H9 (cell line): ENCODE results near the gene CRNKL1. TPM values are rescaled to one million over a fixed set of nuclear protein-coding genes. Genes with fewer than 3 reads are reported as not detected.

Experiments used
- DNase-seq: peaks from one replicate; pipeline ENCODE4 v3.0.0-alpha.2; 2017
- H2AFZ ChIP-seq: one replicate; pipeline ENCODE4 v1.6.1; 2013; ENCODE audit warnings: mild to moderate bottlenecking, low read length, control low read depth, moderate library complexity
- H2AK5ac ChIP-seq: 2 replicates; pipeline ENCODE4 v1.6.1; 2013; ENCODE audit warnings: low read length, control low read depth, mixed read lengths; ENCODE audit not compliant: insufficient read length
- H2BK120ac ChIP-seq: one replicate; pipeline ENCODE4 v1.6.1; 2013; ENCODE audit warnings: low read depth, mild to moderate bottlenecking, low read length, control low read depth, inconsistent platforms; ENCODE audit not compliant: poor library complexity, severe bottlenecking
- H2BK12ac ChIP-seq: 2 replicates; pipeline ENCODE4 v1.6.1; 2013; ENCODE audit warnings: low read length, control low read depth, mixed read lengths, low read depth; ENCODE audit not compliant: insufficient read length
- H2BK15ac ChIP-seq: 2 replicates; pipeline ENCODE4 v1.6.1; 2013; ENCODE audit warnings: low read depth, low read length, control low read depth
- H2BK20ac ChIP-seq: one replicate; pipeline ENCODE4 v1.6.1; 2013; ENCODE audit warnings: low read depth, mild to moderate bottlenecking, low read length, control low read depth, inconsistent platforms; ENCODE audit not compliant: poor library complexity, severe bottlenecking
- H2BK5ac ChIP-seq: 2 replicates; pipeline ENCODE4 v1.6.1; 2013; ENCODE audit warnings: low read length, control low read depth, mixed read lengths; ENCODE audit not compliant: insufficient read length
- H3K14ac ChIP-seq: 2 replicates; pipeline ENCODE4 v1.6.1; 2013; ENCODE audit warnings: low read length, control low read depth; ENCODE audit not compliant: insufficient read depth
- H3K18ac ChIP-seq: 2 replicates; pipeline ENCODE4 v1.6.1; 2013; ENCODE audit warnings: low read depth, mild to moderate bottlenecking, mixed read lengths, low read length, control low read depth; ENCODE audit not compliant: insufficient read length
- H3K23ac ChIP-seq: 2 replicates; pipeline ENCODE4 v1.6.1; 2013; ENCODE audit warnings: low read length, control low read depth, mixed read lengths, low read depth; ENCODE audit not compliant: insufficient read length
- H3K23me2 ChIP-seq: 2 replicates; pipeline ENCODE4 v1.6.1; 2013; ENCODE audit warnings: low read depth, mild to moderate bottlenecking, mixed read lengths, low read length, control low read depth; ENCODE audit not compliant: insufficient read length, poor library complexity, severe bottlenecking
- H3K27ac ChIP-seq: 2 replicates; pipeline ENCODE4 v1.5.1; 2013; ENCODE audit warnings: low read length, control low read depth, mixed read lengths, low read depth; ENCODE audit not compliant: insufficient read length
- H3K27me3 ChIP-seq: 2 replicates; pipeline ENCODE4 v1.6.1; 2013; ENCODE audit warnings: low read length, control low read depth, inconsistent platforms; ENCODE audit not compliant: insufficient read depth
- H3K4ac ChIP-seq: 2 replicates; pipeline ENCODE4 v1.6.1; 2013; ENCODE audit warnings: low read depth, mild to moderate bottlenecking, control low read depth, inconsistent platforms, low read length, moderate library complexity
- H3K4me1 ChIP-seq: 2 replicates; pipeline ENCODE4 v1.6.1; 2013; ENCODE audit warnings: low read length, control low read depth, inconsistent platforms; ENCODE audit not compliant: insufficient read depth
- H3K4me2 ChIP-seq: 2 replicates; pipeline ENCODE4 v1.6.1; 2013; ENCODE audit warnings: low read length, control low read depth, mixed read lengths; ENCODE audit not compliant: insufficient read length, insufficient read depth
- H3K56ac ChIP-seq: 2 replicates; pipeline ENCODE4 v1.6.1; 2013; ENCODE audit warnings: low read depth, mild to moderate bottlenecking, mixed read lengths, low read length, control low read depth; ENCODE audit not compliant: insufficient read length
- H3K79me1 ChIP-seq: 2 replicates; pipeline ENCODE4 v1.6.1; 2013; ENCODE audit warnings: low read depth, mild to moderate bottlenecking, moderate library complexity, low read length, control low read depth, inconsistent platforms; ENCODE audit not compliant: insufficient read depth, poor library complexity, severe bottlenecking
- H3K79me2 ChIP-seq: 2 replicates; pipeline ENCODE4 v1.6.1; 2013; ENCODE audit warnings: low read length, control low read depth, inconsistent platforms; ENCODE audit not compliant: insufficient read depth
- H3K9ac ChIP-seq: 2 replicates; pipeline ENCODE4 v1.6.1; 2013; ENCODE audit warnings: low read length, control low read depth, mixed read lengths; ENCODE audit not compliant: insufficient read length; ENCODE audit errors: extremely low read depth
- H3K9me3 ChIP-seq: one replicate; pipeline ENCODE4 v1.6.1; 2013; ENCODE audit warnings: low read depth, low read length, inconsistent platforms; ENCODE audit not compliant: control insufficient read depth
- H3T11ph ChIP-seq: one replicate; pipeline ENCODE4 v1.6.1; 2013; ENCODE audit warnings: mild to moderate bottlenecking, low read length, control low read depth, inconsistent platforms
- H4K20me1 ChIP-seq: one replicate; pipeline ENCODE4 v1.6.1; 2013; ENCODE audit not compliant: control insufficient read depth, insufficient read length, insufficient read depth
- H4K5ac ChIP-seq: 2 replicates; pipeline ENCODE4 v1.6.1; 2013; ENCODE audit warnings: low read depth, mild to moderate bottlenecking, mixed read lengths, low read length, control low read depth; ENCODE audit not compliant: insufficient read length
- H4K8ac ChIP-seq: replicated peaks from 2 replicates; pipeline ENCODE4 v1.6.1; 2013; ENCODE audit warnings: low read length, control low read depth, mixed read lengths, low read depth; ENCODE audit not compliant: insufficient read length
- H4K91ac ChIP-seq: 2 replicates; pipeline ENCODE4 v1.6.1; 2013; ENCODE audit warnings: low read depth, mild to moderate bottlenecking, moderate library complexity, mixed read lengths, low read length, control low read depth; ENCODE audit not compliant: insufficient read length
- H3K27ac Mint-ChIP-seq, 3 experiments: 2 replicates in 2 of 3; 3 replicates in 1 of 3; pipeline ENCODE4 v1.8.0; 2020 to 2021; ENCODE audit warnings: mixed read lengths in 3 of 3, mild to moderate bottlenecking in 1 of 3, moderate library complexity in 1 of 3
- H3K27me3 Mint-ChIP-seq: 2 replicates; pipeline ENCODE4 v1.8.0; 2021; ENCODE audit warnings: low read depth, mild to moderate bottlenecking, moderate library complexity, mixed read lengths
- H3K36me3 Mint-ChIP-seq, 3 experiments: 2 replicates in 2 of 3; 3 replicates in 1 of 3; pipeline ENCODE4 v1.8.0; 2020 to 2021; ENCODE audit warnings: low read depth in 3 of 3, mixed read lengths in 3 of 3; ENCODE audit not compliant: insufficient read depth in 1 of 3
- H3K4me1 Mint-ChIP-seq, 2 experiments: 2 replicates each; pipeline ENCODE4 v1.8.0; 2020; ENCODE audit warnings: mixed read lengths in 2 of 2
- H3K4me3 Mint-ChIP-seq, 2 experiments: 2 replicates in 1 of 2; 3 replicates in 1 of 2; pipeline ENCODE4 v1.8.0; 2020 to 2021; ENCODE audit warnings: mild to moderate bottlenecking in 2 of 2, mixed read lengths in 2 of 2, moderate library complexity in 1 of 2
- H3K9me3 Mint-ChIP-seq, 2 experiments: 2 replicates in 1 of 2; 3 replicates in 1 of 2; pipeline ENCODE4 v1.8.0; 2020; ENCODE audit warnings: mild to moderate bottlenecking in 2 of 2, mixed read lengths in 2 of 2, moderate library complexity in 1 of 2
- WGBS: extraction: QIAGEN DNeasy Blood & Tissue Kit; methylation state at CpG from one replicate; pipeline ENCODE4 v1.1.7; 2013; ENCODE audit warnings: missing lambda C conversion rate, low lambda C conversion rate, mixed read lengths; ENCODE audit not compliant: insufficient read length; ENCODE audit errors: extremely low coverage; 5-methylcytosine and 5-hydroxymethylcytosine counted together
- total RNA-seq: library from RNA; stranded (reverse); gene quantifications from 2 replicates; pipeline ENCODE4 v1.2.1, GENCODE V29; 2021
- TF ChIP-seq, protein P1 (sequence below): fragments of 200-600 bp; sonication (generic); conservative IDR thresholded peaks from 3 replicates; pipeline ENCODE4 v1.8.0; 2021; ENCODE audit warnings: antibody characterized with exemption, mild to moderate bottlenecking

Gene CRNKL1
- total RNA-seq, 1 experiment from 2014 or later: 30.2 TPM

DNA sequence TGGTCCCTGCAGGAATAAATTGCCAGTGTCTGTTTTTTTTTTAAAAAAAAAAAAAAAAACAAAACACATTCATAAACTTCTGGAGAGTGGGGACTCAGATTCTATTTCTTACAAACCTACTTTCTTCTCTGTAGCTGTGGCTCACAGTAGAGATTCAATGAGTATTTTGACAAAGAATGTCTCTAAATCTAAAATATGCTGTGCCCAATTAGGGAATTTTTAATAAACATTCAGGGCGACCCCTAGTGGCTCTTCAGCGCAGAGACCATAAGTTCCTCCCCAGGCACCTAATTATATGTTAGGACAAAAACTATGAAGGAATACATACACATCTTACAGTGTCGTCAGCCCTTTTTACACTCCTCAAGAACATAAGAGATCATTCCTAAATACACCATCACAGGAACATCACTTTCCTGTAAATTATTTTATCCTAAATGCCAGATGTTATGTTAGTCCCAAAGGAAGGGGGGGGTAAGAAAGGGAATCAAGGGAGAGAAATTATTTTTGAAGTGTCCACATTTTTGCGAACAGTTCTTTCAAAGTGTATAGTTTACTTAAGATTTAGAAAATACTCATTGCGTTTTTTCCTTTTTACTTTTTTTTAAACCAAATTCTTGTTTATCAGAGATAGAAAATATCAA lies 56.9 kb downstream of the CRNKL1 start:
- no peaks in the 10 kb centered on the region for H3K79me1 ChIP-seq

More for the DNA sequence above, 56.9 kb downstream of the CRNKL1 start:
- no peaks in the 10 kb centered on the region for H3K36me3 Mint-ChIP-seq
- no peak overlapping the region for H2AFZ ChIP-seq
- H3K4me2 ChIP-seq: no peak overlapping the region
- H2BK15ac ChIP-seq: no peak overlapping the region
- no CpG with 5 or more reads among the region's 5 CpGs for WGBS
- peaks cover 4% of the 10 kb centered on the region; the same call in 1 of the 2 replicates for H3K4me1 ChIP-seq
- no peak overlapping the region for H3K4ac ChIP-seq
- H3K23ac ChIP-seq: no peak overlapping the region
- H3K9ac ChIP-seq: no peak overlapping the region
- H3K9me3 ChIP-seq: no peaks in the 10 kb centered on the region
- H4K91ac ChIP-seq: no peak overlapping the region
- H3K27me3 ChIP-seq: no peaks in the 10 kb centered on the region
- H2BK20ac ChIP-seq: no peak overlapping the region
- H2BK5ac ChIP-seq: no peak overlapping the region
- DNase-seq: no peak
- no peaks in the 10 kb centered on the region for H4K20me1 ChIP-seq
- H2BK12ac ChIP-seq: no peak overlapping the region
- TF ChIP-seq, protein P1, sequence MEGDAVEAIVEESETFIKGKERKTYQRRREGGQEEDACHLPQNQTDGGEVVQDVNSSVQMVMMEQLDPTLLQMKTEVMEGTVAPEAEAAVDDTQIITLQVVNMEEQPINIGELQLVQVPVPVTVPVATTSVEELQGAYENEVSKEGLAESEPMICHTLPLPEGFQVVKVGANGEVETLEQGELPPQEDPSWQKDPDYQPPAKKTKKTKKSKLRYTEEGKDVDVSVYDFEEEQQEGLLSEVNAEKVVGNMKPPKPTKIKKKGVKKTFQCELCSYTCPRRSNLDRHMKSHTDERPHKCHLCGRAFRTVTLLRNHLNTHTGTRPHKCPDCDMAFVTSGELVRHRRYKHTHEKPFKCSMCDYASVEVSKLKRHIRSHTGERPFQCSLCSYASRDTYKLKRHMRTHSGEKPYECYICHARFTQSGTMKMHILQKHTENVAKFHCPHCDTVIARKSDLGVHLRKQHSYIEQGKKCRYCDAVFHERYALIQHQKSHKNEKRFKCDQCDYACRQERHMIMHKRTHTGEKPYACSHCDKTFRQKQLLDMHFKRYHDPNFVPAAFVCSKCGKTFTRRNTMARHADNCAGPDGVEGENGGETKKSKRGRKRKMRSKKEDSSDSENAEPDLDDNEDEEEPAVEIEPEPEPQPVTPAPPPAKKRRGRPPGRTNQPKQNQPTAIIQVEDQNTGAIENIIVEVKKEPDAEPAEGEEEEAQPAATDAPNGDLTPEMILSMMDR: peak; percentile 86
- no peak overlapping the region for H3K27ac Mint-ChIP-seq
- H3K23me2 ChIP-seq: no peaks in the 10 kb centered on the region
- H2AK5ac ChIP-seq: no peak overlapping the region
- peaks cover under 1% of the 10 kb centered on the region; the same call in 1 of the 2 replicates for H3K27me3 Mint-ChIP-seq
- no peak overlapping the region for H3K4me3 Mint-ChIP-seq
- H4K8ac ChIP-seq: no peak overlapping the region
- H3K9me3 Mint-ChIP-seq: no peaks in the 10 kb centered on the region
- H3K27ac ChIP-seq: no peak overlapping the region
- H2BK120ac ChIP-seq: no peak overlapping the region
- peaks cover 14 to 22% of the 10 kb centered on the region in 2 experiments for H3K4me1 Mint-ChIP-seq
- H3K79me2 ChIP-seq: no peaks in the 10 kb centered on the region
- H3K56ac ChIP-seq: no peak overlapping the region
- H3T11ph ChIP-seq: no peak overlapping the region
- H3K14ac ChIP-seq: no peak overlapping the region
- no peak overlapping the region for H4K5ac ChIP-seq
- no peak overlapping the region for H3K18ac ChIP-seq
